Left ventricle myocardium inferior (tissue), 1 donor: ENCODE data around the gene WIPF3. TPM values are rescaled to one million over a fixed set of nuclear protein-coding genes. Genes with fewer than 3 reads are reported as not detected.

Experiments
- DNase-seq: peaks from one replicate; pipeline ENCODE4 v3.0.0-alpha.2; 2020
- H3K27ac ChIP-seq: fragments of 200-600 bp; replicated peaks from 2 replicates; pipeline ENCODE4 v1.8.0; 2021
- H3K27me3 ChIP-seq: fragments of 200-600 bp; 2 replicates; pipeline ENCODE4 v1.8.0; 2021; ENCODE audit warnings: low read depth
- H3K36me3 ChIP-seq: fragments of 200-600 bp; 2 replicates; pipeline ENCODE4 v1.8.0; 2021
- H3K4me1 ChIP-seq: fragments of 200-600 bp; 2 replicates; pipeline ENCODE4 v1.8.0; 2021
- H3K4me3 ChIP-seq: fragments of 200-600 bp; 2 replicates; pipeline ENCODE4 v1.8.0; 2021; ENCODE audit warnings: mild to moderate bottlenecking, moderate library complexity
- H3K9me3 ChIP-seq: fragments of 200-600 bp; replicated peaks from 2 replicates; pipeline ENCODE4 v1.8.0; 2021
- intact Hi-C: fragments of 100-400 bp; cut with micrococcal nuclease; formaldehyde crosslinking; loops from one replicate; pipeline ENCODE4 v1.11.0; 2022
- total RNA-seq: library from RNA; stranded (reverse); fragmentation: NEBNext Ultra II Directional; extraction: Animal tissue kit (Norgen Biotek cat#: 25700); gene quantifications from one replicate; pipeline ENCODE4 v1.2.1, GENCODE V29; 2021
- TF ChIP-seq, protein P1 (sequence below): fragments of 200-600 bp; IDR thresholded peaks from 2 replicates; pipeline ENCODE4 v1.8.0; 2021; ENCODE audit warnings: antibody characterized with exemption, mild to moderate bottlenecking, borderline replicate concordance
- donor health status: DM: no; HTN: yes; CAD: no; lungs with severe emphysema.

The WIPF3 gene
- total RNA-seq, 1 donor from 2014 or later, result 8.0 TPM

DNA sequence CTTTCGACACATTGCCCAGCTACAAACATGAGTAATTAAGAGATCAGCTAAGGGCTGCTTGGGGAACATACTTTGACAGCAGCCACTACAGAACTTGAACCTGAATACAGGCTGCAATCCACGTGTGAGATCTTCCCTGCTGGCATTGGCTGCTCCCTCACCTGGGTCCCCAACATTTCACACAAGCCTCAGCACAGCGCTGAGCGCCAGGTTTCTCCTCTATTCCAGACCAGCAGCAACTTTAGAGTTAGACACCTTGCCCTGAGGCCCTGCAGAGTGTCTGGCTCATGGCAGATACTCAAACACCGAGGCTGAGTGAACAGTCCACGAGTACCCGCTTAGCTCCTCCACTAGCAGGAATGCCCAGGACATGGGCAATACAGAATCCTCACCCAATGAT is 1.3 kb upstream of the WIPF3 start:
- H3K4me1 ChIP-seq, result peaks cover 21% of the 10 kb centered on the region
- H3K27ac ChIP-seq, result no peak overlapping the region
- DNase-seq, result no peak
- H3K27me3 ChIP-seq, result peaks cover 18% of the 10 kb centered on the region
- intact Hi-C loops, result no loop called here
- TF ChIP-seq, protein P1, sequence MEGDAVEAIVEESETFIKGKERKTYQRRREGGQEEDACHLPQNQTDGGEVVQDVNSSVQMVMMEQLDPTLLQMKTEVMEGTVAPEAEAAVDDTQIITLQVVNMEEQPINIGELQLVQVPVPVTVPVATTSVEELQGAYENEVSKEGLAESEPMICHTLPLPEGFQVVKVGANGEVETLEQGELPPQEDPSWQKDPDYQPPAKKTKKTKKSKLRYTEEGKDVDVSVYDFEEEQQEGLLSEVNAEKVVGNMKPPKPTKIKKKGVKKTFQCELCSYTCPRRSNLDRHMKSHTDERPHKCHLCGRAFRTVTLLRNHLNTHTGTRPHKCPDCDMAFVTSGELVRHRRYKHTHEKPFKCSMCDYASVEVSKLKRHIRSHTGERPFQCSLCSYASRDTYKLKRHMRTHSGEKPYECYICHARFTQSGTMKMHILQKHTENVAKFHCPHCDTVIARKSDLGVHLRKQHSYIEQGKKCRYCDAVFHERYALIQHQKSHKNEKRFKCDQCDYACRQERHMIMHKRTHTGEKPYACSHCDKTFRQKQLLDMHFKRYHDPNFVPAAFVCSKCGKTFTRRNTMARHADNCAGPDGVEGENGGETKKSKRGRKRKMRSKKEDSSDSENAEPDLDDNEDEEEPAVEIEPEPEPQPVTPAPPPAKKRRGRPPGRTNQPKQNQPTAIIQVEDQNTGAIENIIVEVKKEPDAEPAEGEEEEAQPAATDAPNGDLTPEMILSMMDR, result no peak
- no peaks in the 10 kb centered on the region for H3K36me3 ChIP-seq
- H3K4me3 ChIP-seq, result no peak overlapping the region
- no peaks in the 10 kb centered on the region for H3K9me3 ChIP-seq

DNA sequence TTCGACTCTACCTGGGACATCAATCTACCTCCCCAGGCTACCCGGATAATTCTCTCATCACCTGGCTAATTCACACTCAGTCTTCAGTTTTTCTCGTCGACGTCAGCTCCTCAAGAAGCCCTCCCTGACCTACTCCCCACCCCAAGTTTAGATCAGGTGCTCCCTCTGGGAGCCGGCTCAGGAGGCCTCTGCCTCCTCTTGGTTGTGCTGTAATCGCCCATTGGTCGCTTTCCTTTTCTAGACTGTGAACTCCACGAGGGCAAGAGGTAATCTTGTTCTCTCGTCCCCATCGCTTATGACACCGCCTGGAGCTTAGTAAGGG is 461 bp upstream of the WIPF3 start:
- intact Hi-C loops, result no loop called here
- Histone ChIP-seq H3K9me3 (no peaks in the 10 kb centered on the region), H3K36me3 (no peaks in the 10 kb centered on the region), H3K4me1 (peaks cover 21% of the 10 kb centered on the region), H3K4me3 (peak overlapping the region; percentile 81), H3K27ac (peak overlapping the region; percentile 85), H3K27me3 (peaks cover 18% of the 10 kb centered on the region)
- DNase-seq, result no peak
- TF ChIP-seq, protein P1, result no peak

DNA sequence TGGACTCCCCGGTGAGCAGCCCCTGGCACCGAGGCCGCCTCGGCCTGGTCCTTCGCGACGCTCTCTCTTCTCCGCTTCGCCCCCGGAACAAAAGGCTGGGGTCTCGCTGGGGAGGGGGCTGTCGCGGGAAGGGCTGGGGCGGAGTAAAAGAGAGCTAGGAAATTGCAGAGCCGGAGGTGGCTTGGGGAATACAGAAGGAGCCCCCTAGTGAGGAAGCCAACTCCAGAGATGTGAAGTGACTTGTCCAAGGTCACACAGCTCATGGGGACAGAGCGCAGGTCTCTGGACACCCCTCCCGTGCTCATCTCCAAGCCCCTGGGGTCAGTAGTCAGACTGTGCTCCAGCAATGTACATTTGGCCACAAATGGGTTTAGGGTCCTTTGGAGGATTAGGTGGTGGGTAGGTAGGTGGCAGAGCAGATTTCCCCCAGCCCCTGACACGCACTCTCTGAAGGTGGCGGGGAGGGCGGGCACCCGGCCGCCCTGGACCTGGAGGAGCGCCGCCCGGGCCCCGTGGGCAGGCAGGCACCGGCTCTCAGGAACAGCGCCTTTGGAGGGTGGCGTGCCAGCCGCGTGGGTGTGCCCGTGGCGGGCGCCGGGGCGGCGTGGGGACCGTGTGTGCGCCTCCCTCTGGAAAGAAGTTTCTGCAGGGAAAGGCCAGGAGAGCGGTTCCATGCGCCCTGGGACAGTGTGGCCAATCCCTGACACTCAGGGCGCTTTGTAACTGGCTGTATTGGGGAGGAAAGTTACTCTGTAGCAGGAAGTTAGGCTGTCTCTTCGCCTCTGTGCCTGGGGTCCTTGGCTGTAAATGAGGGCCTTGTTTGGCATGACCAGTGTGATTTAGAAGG is 910 bp downstream of the WIPF3 start:
- Histone ChIP-seq H3K36me3 (no peaks in the 10 kb centered on the region), H3K27me3 (peaks cover 18% of the 10 kb centered on the region), H3K4me3 (peak overlapping the region; percentile 81), H3K9me3 (no peaks in the 10 kb centered on the region), H3K4me1 (peaks cover 31% of the 10 kb centered on the region), H3K27ac (peak overlapping the region; percentile 85)
- TF ChIP-seq, protein P1, result peak; percentile 64
- intact Hi-C loops, result no loop called here
- peak; percentile 48 for DNase-seq

DNA sequence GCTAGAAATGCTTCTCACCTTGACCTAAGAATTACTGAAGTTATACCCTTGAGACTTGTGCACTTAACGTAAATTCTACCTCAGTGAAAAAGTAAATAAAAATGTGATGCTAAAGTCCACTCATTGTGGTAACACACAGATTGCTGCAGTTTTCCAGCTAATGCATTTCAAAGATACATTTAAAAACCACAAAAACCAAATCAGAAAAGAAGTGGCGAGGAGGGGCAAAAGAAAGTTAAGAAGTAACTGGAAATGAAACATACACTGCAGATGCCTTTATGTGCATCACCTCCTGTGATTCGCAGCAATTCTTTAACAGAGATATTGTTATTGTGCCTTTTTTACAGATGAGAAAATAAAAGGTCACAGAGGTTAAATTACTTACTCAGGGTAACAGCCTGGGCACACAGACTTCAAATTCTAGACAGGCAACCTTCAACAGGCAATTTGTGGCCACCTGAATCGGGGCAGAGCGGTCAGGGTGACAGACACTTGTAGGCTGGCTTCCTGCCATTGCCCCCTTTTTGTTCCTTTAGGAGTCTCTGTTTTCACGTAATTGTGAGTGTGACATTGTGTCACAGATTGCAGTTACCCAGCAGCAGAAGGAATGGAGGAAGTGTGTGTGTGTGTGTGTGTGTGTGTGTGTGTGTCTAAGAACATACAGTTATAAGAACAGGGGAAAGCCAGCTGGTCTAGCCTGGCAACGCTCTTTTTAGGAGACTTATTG is 1.9 kb downstream of the WIPF3 start:
- DNase-seq, result no peak
- intact Hi-C loops, result no loop called here
- TF ChIP-seq, protein P1, result no peak
- Histone ChIP-seq H3K36me3 (no peaks in the 10 kb centered on the region), H3K9me3 (no peaks in the 10 kb centered on the region), H3K27ac (peak overlapping the region; percentile 85), H3K4me3 (peak overlapping the region; percentile 81), H3K4me1 (peaks cover 40% of the 10 kb centered on the region), H3K27me3 (peaks cover 18% of the 10 kb centered on the region)

- no peak overlapping the region for H3K4me3 ChIP-seq
- H3K36me3 ChIP-seq, result no peaks in the 10 kb centered on the region
- no peak overlapping the region for H3K27ac ChIP-seq
- intact Hi-C loops, result no loop called here
- no peaks in the 10 kb centered on the region for H3K9me3 ChIP-seq
- peaks cover 18% of the 10 kb centered on the region for H3K27me3 ChIP-seq
- no peak for DNase-seq
- TF ChIP-seq, protein P1, result no peak
- peaks cover 40% of the 10 kb centered on the region for H3K4me1 ChIP-seq
These were observed 3.3 kb downstream of the WIPF3 start for GRCh38 chr7:29809533-29810155.
